LHCN-M2 (cell line): Measurements from ENCODE around the gene LRRFIP1. TPM values are rescaled to one million over a fixed set of nuclear protein-coding genes. Genes with fewer than 3 reads are reported as not detected.
"Not testable (repeated sequence)": the region's sequence is repeated elsewhere in the genome, so short reads cannot be mapped to it uniquely, and the experiment has no call there.

Source experiments
- DNase-seq: peaks from one replicate; pipeline ENCODE4 v3.0.0-alpha.2; 2012; ENCODE audit warnings: low read depth
- total RNA-seq: library from RNA; depleted of rRNA; stranded (reverse); fragments of >200 nt; gene quantifications from 2 replicates; pipeline ENCODE4 v1.2.3, GENCODE V29; 2014

The LRRFIP1 gene
- total RNA-seq, 1 experiment from 2014 or later = 60.7 TPM

- no peak for DNase-seq
Observed at GRCh38 chr2:237596520-237597195, 30.7 kb upstream of the LRRFIP1 start.

GRCh38 chr2:237597196-237598145, 29.9 kb upstream of the LRRFIP1 start:
- DNase-seq = no peak

GRCh38 chr2:237598468-237599208, 28.7 kb upstream of the LRRFIP1 start:
- no peak for DNase-seq

- DNase-seq = no peak
Observed at GRCh38 chr2:237599465-237600110, 27.8 kb upstream of the LRRFIP1 start.

- DNase-seq = peak; percentile 78
Observed at GRCh38 chr2:237600205-237600846, 27.1 kb upstream of the LRRFIP1 start.

GRCh38 chr2:237601453-237602116, 25.8 kb upstream of the LRRFIP1 start:
- DNase-seq = no peak

- no peak for DNase-seq
Observed at GRCh38 chr2:237602409-237602808, 25.0 kb upstream of the LRRFIP1 start.

- no peak for DNase-seq
Observed at GRCh38 chr2:237603049-237603717, 24.2 kb upstream of the LRRFIP1 start.

DNA sequence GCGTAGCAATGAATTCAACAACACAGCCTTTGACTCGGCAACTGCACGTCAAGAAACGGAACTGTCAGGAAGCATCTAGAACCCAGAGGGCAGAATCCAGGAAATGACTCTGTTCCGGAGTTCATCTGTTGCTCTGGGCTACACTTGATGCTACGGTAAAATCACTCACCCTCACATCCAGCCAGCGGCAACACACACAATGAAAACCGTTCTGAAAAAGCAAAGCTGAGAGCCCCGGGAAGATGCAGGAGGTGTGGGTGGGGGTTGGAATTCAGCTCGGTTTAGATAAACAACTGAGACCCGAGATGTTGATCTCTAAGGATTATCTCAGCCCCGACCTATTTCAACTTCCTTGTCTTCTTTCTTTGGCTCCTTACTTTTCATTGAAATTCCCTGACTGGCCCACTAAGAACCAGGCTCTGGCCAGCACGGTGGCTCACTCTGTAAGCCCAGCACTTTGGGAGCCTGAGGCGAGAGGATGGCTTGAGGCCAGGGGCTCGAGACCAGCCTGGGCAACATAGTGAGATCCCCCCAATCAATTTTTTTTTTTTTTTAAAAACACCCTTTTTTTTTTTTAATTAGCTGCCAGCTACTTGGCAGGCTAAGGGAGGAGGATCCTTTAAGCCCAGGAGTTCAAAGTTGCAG, 23.5 kb upstream of the LRRFIP1 start:
- DNase-seq = peak; percentile 56

DNA sequence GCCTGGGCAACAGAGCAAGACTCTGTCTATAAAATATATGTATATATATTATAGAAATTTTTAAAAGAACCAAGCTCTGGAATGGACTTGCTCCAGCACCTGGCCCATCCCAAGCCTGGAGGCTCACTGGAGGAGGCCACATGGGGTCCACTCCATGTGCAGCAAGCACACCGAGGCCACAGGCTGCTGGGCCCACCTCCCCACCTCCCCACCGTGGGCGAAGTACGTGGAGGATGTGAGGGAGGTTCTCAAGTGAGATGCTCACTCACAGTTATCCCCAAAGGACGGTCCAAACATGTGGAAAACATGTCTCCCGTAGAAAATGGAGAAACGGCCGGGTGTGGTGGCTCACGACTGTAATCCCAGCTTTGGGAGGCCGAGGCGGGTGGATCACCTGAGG, 23.0 kb upstream of the LRRFIP1 start:
- DNase-seq = no peak

- DNase-seq = peak; percentile 61
Observed at GRCh38 chr2:237604960-237605359, 22.4 kb upstream of the LRRFIP1 start.

DNA sequence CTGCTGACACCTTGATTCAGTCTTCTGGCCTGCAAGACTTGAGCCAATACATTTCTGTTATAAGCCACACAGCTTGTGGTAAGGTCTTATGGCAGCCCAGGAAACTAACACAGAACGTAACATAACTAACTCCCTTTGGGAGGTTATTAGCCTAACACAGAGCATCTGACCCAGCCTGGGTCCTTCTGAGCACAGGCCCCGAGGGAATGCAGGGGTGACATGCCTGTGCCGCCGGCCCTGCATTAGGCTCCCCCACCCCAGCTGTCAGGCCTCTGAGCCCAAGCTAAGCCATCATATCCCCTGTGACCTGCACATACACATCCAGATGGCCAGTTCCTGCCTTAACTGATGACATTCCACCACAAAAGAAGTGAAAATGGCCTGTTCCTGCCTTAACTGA, 20.9 kb upstream of the LRRFIP1 start:
- not testable (repeated sequence) for DNase-seq

DNA sequence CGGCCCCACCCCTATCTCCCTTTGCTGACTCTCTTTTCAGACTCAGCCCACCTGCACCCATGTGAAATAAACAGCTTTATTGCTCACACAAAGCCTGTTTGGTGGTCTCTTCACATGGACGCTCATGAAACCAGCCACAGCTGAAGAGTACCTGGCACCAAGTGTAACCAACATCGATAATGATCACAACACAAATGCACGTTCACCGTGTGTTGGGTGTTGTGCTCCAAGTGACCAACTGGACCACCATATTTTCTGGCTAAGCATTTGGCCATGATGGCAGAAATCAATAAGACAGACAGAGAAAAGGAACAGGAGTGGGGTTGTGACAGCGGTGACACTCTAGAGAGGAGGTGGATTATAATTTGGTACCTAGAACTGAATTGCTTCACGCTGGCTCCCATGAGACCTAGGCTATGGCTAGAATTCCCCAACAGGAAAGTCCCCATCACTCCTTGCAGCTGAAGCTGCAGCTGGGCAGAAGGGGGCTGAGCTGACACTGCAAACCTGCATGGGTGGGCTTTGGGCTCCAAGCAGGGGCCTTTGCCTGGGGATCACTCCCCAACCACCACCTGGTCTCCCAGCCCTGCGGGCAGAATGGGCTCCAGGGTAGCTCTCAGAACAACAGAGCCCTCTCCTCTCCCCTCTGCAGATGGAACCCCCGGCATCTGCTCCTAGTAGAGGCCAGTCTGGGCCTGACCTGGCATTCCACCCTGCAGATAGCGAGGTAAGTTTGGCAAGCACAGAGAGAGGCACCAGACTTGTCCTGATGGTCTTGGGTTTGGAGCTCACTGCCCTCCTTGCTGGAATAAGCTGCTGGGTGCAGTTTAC, 14.6 kb upstream of the LRRFIP1 start:
- DNase-seq = no peak

DNA sequence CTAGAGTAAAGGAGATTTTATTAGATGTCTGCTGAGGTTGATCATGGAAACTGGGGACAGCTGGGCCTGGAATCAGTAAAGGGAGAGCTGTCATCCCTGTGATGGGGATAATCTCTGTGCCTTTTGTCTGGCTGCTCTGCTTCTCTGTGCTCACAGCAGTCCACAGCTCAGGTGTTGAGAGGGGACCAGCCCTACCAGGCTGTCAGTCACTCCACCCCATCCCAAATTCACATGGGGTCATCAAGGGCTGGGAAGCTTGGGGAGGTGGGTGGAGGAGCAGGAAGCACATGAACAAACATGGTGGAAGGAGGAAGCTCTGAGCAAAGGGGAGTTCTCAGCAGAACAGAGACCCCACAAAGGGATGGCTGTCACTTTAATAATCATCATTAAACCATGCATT, 13.7 kb upstream of the LRRFIP1 start:
- no peak for DNase-seq

DNA sequence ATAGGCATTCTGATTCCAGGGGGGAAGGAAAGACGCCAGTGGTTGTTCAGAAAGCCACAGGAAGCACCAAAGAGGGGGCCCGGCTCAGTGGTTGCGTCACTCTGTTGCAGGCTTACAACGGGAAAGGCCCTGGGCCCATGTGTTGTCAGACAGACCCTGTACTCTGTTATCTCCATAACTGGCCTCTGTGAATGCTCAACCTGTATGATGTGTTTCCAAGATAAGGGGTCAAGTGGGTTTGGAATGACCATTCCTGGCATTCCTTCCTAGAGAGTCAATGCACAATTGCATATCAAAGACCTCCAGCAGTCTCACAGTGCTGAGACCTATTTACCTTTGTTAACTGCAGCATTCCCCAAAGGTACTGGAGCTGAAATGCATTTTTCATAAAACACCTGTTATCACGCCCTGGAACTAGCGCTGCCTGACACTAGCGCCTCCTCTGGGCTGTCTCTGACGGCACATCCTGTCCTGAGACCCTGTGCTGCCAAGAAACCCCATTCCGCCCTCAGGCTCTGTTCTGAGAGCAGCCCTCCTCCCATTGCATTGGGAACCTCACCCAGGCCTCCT, 13.2 kb upstream of the LRRFIP1 start:
- no peak for DNase-seq

DNA sequence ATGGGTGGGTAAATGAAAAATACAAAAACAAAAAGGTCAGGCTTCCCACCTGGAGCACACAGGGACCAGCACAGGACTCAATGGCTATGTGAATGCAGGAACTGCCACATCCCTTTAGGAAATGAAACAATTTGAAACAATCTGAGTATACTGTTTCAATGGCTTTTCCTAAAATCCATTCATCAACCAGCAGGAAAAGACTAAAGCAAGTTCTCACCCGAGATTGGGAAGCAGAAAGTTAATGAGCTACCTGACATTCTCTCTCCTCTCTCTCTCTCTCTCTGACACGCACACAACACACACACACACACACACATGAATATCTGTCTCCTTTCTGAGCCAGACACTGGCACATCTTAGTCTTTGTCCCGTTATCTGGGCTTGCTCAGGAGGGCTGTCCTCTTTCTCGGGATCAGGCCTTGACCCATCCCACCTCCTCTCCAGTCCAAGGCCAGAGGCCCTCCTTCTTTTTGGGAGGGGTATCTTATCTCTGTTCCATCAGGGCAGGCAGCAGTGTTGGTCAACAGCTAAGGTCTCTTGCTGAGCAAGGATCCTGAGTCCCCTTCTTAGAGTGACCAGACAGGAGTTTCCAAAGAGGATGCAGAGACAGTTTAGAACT, 11.6 kb upstream of the LRRFIP1 start:
- no peak for DNase-seq

DNA sequence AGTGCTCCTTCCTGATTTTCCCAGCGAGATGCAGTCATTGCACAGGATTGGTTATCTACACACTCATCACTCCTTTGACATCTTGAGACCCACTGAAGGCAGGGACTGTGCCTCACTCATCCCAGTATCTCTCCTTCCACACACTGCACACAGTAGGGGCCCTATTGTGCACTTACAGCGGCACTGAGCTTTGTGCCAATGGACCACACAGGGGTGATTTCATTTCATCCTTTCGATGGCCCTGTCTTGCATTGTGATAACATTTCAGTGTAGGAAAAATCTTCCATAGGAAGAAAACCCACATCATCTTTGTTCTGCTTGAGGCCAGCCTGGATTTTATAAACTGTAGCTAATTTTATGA, 11.0 kb upstream of the LRRFIP1 start:
- DNase-seq = no peak
